ENCODE results near the gene GALNT9.
"Not testable (repeated sequence)": the region's sequence is repeated elsewhere in the genome, so short reads cannot be mapped to it uniquely, and the experiment has no call there.

Gene GALNT9

DNA sequence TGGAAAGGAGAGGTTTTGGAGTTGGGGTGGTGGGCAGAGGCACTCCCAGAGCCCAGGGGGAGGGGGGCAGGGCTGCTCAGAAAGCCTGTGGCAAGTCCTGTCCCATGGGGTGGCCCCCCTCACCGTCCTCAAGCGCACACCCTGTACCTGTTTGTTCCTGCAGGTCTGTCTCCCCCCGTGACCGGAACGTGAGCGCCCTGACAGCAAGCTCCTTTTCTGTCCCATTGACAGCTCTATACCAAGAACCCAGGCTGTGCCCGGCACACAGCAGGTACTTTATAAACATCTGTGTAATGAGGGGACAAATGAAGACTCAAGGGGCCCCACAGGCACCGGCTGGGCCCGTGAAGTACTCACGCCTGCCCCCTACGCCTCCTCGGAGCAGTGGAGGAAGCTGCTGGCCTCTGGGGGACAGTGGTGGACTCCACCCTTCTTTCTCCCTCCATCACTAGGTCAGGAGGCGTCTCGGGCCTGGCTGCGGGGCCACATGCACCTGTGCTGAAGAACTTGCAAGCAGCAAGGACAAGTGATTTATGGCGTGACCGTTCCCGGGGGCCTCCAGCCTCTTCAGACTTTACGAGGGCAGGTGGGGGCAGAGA is 65.8 kb downstream of the GALNT9 start:
- DNase-seq: no peak

DNA sequence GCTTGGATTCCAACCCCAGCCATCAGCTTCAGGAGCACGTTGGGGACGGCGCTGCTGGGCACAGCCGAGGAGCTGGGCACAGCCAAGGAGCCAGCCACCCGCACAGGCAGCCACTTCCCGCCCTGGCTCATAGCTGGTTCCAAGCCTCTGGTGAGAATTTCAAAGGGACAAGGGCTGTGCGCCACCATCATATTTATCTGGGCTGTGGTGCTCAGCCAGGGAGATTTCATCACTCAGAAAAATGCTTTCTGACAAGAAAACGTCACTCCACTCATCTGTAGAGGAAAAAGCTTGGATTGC is 66.4 kb downstream of the GALNT9 start:
- no peak for DNase-seq

DNA sequence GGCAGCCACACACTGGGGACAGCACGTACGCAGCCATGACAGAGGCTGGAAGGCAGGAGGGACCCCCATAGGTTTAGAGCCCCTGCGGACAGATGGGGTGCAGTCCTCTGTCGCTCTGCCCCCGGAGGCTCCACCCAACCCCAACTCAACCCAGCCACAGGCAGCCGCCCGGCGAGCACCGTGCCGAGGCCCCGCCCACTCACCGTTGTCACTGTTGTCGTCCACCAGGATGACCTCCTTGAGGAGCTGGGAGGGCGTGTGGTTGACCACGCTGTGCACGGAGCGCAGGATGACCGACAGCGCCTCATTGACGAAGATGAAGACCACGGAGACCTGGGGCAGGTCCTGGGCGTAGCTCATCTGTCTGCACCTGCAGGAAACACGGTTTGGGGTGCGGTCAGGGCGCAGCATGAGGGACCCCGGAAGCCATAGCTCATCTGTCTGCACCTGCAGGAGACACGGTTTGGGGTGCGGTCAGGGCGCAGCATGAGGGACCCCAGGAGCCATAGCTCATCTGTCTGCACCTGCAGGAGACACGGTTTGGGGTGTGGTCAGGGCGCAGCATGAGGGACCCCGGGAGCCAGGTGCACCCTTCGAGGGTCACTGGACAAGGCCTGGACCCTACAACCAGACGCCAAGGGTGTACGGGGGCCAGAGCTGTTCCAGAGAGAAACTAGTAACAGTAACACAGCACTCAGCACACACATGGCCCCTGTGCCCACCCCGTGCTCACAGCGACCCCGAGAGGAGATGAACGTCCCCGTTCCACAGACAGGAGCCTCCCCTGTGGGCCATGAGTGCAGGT is 66.9 kb downstream of the GALNT9 start:
- no peak for DNase-seq

DNA sequence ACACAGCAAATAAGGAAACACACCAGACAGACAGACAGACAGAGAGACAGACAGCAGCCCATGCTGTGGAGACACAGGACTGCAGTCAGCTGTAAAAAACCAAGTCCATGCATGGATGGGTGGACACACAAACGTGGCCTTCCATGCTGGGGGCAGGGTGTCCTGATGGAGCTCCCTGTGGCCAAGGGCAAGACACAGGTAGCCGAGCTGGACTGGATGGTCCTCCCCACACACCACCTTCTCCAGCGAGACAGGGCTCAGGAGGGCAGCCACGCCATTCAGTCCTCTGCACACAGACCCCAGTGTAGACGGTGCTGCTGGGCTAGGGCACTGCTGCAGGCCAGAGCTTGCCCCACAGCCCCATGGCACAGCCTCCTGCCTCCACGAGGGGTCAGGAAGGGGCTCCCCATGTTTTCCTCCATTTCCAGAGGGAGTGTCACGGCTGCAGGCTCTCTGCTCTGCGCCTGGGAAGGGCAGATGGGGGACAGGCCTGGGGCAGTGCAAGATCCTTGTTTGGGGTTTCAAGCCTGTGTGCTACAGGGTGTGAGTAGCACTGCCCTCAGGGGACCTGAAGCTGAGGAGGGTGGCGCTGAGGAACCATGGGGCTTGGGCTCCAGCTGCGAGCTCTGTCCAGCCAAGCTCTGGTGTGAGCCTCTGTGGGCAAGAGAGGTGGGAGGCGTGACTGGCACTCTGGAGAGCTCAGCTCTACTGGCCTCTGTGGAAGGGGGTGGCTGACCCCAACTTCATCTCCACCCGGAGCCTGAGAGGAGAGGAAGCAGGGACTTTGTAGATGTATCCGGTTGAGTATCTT is 67.9 kb downstream of the GALNT9 start:
- no peak for DNase-seq

DNA sequence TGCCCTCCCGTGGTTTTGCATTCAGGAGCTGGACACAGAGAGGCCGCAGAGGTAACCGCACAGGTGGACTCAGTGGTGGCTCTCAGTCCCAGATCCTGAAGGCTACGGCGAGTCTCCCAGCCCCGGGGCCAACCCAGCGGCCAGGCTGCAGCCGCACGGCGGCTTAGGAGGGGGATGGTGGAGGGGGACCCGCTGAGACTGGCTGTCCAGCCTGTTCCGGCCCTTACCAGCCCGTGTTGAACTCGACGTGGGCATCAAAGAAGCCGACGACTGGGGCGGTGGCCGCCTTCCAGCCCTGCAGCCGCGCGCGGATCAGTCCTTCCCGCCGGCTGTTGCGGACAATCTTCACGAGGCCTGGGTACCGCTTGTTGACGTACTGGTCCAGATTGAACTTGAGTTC is 68.7 kb downstream of the GALNT9 start:
- DNase-seq: no peak

DNA sequence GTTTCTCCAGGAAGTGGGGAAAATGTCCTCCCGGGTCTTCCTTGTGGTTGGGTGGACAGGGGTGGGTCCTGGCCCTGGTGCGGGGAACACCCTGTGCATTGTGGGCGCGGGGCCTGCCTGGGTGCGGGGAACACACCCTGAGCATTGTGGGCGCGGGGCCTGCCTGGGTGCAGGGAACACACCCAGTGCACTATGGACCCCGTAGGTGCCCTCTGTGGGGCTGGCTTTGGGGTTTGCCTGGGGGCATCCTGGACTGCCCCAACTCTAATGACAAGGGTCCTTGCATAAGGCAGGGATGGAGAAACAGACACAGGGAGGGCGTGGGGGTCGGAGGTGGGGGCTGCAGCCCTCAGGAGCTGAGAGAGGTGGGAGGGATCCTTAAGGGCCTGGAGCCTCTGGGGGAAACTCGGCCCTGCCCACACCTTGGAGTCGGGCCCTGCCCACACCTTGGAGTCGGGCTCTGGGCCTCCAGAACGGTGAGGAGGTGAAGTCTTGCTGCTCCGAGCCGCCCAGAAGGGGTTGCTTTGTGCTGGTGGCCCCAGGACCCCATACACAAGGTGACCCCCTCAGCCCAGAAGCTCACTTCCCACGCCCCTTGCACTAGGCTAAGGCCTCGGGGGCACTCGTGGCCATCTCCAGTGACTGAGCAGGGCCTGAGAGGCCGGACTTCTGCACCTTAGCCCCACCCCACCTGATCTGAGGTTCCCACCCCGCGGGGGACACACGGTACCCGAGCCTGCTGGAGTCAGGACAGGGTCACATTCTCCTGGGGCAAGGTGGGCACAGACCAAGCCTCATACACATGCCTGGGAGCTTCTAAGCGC is 69.3 kb downstream of the GALNT9 start:
- DNase-seq: no peak

DNA sequence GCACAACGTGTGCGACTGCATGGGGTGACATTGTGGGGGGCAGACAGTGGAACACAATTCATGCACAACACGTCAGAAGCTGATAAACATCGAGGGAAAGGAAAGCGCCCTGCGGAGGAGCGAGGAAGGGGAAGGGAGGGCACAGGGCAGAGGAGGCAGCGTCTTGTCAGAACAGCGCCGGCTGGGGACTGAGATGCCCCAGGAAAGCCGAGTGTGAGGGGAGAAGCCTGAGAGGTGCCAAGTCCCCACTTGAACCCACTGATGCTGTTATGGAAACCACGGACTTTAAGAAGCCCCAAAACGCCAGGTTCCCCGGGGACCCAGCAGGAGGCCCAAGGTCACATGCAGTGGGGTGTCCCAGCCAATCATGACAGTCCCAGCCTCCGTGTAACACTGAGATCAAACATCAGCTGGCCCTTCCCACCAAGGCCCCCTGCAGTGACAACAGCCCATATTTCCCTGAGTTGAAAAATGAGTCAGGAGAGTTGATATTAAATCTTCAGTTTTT is 70.0 kb downstream of the GALNT9 start:
- no peak for DNase-seq

DNA sequence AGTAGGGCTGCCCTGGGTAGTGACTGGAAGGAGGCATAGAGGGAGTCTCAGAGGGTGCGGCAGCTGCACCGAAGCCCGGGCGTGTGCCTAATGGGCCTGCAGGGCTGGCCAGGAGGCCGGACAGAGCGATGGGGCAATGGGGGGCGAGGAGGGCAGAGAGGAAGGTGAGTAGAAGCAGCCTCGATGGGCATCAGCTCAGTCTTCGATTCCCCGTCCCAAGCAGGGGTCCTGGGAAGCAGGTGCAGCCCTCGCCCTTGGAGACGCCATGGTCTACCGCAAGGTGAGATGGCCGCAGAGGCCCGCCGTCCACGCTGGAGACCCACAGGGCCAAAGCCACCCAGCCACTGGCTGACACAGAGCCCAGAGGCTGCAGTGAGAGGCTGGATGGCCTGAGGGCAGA is 70.8 kb downstream of the GALNT9 start:
- no peak for DNase-seq

DNA sequence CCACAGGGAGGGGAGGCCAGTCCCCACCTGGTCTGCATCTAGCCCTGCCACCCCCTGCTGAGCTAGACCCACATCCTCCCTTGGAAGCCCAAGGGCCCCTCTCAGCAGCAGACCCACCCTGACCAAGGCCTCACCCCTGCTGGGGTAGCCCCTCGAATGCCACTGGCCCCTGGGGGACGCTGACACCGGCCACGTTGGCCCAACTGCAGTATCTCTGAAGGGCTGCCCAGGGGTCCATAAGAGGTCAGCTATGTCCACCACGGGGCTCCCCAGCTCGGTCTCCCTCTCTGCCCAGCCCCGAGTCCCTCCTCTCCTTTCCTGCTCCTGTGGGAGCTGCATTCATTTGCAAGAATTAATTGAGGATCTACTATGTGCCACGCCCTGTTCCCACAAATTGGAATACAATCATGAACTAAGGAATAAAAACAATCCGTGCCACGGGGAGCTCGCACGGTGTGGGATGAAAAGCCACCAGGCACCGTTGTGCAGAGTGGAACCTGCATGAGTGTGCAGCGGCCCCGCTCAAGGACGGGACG is 71.4 kb downstream of the GALNT9 start:
- DNase-seq: no peak

DNA sequence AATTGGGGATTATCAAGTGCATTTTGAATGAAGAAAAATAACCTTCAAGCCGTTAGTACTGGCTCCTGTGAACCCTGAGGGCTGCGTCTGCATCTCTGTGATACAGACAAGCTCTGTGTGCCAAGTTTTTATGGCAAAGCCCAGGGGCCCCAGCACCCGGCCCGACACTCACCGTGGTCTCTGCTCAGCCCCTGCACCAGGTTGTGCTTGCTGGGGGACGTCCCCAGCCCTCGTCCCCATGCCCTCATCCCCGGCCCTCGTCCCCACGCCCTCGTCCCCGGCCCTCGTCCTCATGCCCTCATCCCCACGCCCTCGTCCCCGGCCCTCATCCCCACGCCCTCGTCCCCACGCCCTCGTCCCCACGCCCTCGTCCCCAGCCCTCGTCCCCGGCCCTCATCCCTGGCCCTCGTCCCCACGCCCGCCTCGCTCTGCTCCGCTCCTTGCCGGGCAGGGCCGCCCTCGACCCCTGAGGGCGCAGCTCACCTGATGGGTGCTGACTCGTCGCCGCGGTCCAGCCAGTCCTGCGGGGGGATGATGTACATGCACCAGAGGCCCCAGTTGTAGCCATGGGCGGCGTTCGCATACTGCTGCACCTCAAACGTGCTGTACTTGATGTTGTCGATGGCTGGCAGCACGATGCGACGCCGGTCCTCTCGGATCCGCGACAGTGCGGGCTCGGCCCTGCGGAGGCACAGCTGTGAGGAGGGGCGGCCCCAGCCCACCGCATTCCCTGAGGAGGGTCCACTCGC is 72.0 kb downstream of the GALNT9 start:
- no peak for DNase-seq

DNA sequence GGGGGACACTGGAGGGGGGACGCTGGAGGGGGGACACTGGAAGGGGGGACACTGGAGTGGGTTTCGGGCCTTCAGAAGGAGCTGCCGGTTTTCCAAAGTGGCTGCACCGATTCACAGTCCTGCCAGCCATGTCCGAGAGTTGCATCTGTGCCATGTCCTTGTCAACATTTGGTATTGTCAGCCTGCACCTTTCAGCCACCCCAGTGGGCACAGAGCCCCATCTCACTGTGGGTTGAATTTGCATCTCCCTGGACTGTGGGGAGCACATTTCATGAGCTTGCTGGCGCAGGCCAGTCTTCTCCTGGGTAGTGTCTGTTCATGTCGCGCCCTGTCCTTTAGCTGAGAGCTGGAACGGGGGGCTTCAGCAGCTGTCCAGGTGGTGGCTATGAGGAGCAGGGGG is 72.7 kb downstream of the GALNT9 start:
- DNase-seq: no peak

DNA sequence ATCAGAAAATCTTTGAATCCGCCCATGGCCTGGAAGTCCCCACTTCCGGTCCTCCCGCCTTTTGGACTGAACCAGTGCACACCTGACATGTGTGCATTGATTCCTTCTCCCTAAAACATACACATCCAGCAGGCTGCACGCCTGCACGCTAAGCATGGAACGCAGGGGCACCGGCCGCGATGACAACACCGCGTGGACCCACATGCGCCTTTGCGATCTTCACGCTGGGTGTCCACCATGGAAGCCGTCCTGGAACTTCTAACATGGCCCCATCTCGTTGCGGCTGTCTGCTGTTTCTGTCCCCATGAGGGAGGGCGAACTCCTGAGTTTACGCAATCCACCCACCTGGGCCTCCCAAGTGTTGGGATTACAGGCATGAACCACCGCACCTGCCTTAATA is 73.7 kb downstream of the GALNT9 start:
- no peak for DNase-seq

DNA sequence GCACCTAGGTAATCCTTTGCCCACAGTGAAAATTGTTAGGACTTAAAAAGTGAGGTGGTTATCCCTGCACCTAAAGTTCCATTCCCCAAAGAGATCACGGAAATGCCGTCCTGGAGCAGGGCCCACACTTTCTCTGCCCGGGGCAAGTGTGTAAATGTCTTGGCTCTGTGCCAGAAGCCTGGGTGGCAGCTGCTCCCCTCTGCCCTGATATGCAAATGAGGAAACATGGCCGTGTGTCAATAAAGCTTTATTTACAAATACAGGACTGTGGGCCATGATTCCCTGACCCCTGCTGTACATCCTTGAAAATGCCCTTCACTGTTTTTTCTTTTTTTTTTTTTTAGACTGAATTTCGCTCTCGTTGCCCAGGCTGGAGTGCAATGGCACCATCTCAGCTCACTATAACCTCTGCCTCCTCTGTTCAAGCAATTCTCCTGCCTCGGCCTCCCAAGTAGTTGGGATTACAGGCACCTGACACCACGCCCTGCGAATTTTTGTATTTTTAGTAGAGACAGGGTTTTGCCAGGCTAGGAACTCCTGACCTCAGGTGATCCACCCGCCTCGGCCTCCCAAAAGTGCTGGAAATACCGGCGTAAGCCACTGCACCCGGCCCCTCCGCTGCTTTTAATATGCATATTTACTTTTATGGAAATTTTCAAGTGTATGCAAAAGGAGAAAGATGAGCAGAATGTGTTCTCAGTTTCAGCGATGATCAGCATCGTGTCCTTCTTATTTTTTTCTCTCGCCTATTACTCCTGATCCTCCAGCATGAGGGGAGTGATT is 75.5 kb downstream of the GALNT9 start:
- no peak for DNase-seq

DNA sequence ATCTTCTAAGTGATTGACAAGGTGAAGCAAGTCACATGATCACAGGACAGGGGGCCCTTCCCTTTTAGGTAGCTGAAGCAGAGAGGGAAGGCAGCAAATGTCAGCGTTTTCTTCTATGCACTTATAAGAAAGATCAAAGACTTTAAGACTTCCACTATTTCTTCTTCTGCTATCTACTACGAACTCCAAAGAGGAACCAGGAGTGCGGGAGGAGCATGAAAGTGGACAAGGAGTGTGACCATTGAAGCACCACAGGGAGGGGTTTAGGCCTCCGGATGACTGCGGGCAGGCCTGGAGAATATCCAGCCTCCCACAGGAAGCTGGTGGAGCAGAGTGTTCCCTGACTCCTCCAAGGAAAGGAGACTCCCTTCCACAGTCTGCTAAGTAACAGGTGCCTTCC is 76.4 kb downstream of the GALNT9 start:
- not testable (repeated sequence) for DNase-seq

DNA sequence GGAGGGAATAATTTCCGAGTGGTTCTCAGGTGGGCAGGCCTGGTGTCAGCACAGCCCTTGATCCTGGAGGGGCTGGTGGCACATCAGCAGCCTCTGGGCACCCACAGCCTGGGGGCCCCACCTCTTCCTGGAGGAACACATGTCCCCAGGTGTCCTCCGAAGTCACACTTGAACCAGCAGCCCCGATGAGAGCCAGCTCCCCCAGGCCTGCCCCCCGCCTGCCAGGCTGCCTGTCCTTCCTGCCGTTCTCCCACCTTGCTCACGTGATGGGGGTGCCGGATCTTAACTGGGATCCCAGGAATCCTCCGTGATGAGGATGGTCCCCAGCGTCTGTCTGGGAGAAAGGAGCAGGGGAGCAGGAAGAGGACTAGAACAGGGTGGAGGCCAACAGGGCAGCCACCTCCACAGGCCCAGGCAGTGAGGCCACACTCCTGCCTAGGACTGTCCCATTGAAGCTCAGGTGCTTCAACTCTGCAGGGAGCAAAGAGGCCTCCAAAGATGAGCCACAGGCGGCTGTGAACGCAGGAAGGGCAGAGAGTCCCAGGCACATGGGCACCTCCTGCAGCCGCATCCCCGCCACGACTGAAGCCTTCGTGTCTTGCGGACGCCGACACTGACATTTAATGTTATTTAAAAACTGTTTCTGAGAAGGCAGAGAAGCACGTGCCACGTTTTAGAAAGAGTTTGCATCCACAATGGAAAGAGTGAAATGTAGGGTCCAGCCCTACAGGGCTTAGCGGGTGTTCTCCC is 77.5 kb downstream of the GALNT9 start:
- DNase-seq: no peak

DNA sequence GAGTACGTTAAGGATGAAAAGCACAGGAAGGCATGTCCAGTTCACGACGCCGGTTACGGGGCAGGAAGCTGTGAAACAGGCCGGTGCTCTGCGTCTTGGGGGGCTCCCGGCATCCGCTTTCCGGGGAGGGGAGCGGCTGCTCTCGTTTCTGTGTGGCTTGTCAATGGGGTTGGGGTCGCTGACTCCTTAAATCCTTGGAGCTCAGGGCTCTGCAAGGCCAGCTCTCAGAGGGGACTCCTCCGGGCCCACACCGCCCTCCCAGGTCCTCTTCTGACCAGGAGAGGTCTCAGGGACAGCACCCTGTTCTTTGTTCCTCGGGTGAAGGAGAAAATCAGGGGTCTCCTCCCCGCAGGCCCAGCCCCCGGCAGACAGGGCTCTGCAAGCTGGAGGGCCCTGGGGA is 78.1 kb downstream of the GALNT9 start:
- DNase-seq: no peak

DNA sequence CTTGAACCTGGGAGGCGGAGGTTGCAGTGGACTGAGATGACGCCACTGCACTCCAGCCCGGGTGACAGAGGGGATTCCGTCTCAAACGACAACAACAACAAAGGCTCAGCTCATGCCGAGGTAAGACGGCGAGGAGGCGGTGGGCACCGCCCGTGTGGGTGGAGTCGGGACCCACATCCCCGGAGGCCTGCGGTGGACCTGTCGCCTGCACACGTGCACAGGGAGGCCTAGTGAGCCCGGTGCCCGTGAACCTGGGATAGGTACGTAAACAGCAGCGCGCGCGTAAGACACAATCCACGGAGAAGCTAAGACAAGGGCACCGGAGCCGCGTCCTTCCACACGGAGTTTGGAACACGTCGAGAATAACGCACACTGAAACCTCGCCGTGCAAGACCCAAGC is 78.7 kb downstream of the GALNT9 start:
- DNase-seq: no peak

DNA sequence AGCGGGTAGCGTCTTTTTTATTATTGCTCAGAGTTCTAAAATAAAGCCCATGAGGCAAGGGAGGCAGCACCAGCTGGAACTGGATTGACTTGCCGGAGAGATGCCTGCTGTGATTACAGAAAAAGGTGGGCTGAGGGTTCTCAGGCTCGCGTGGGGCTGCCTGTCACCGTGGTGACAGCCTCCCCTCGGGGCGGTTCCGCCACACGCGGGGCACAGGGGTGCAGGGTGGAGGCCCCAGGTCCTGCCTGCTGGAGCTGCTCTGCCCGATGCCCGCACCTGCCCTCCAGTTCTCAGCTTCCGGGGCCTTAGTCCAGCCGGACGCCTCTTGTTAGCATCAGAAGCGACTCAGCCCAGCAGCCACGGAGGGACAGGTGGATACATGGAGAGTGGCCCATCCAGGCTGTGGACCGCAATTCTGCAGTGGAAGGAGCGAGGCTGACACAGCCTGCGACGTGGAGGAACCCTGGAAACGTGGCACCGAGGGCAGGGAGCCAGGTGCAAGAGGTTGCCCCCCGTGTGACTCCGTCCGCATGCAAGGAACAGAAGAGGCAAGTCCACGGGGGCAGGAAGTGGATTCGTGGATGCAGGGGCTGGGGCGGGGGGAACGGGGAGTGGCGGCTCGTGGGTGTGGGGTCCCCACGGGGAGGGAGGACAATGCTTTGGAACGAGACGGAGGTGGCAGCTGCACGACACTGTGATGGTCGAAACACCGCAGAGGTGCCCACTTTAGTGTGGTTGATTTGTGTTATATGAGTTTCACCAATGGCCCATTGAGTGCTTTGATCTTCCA is 79.5 kb downstream of the GALNT9 start:
- no peak for DNase-seq

DNA sequence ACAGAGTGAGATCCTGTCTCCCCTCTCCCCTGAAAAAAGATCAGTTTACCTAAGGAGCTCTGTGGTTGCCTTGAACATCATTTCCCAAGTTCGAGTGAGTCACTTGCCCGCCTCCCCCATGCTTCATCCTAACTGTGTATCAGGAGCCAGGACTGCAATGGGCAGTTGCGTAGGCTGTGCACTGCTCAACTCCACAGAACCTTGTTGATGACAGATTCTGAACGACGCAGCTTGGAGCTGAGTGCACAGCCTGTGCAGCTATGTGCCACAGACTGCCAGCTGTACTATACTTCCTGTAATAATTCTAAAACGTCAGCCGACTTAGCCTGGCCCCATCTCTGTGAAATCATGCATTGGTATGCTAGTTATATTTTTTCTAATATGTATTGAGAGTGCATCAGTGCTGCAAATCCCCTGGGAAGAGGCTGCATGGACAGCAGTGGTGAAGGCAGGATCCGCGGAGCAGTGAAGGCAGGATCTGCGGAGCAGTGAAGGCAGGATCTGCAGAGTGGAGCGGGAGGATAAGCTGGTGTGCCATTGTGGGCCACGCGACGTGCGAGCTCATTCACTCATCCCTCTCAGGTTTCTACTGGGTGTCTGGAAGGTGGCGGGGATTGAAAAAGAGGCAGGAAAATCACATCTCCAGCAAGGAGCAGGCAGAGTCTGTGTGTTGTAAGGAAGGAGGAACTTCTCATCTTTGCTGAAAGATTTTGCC is 80.8 kb downstream of the GALNT9 start:
- no peak for DNase-seq
